ENCODE data around the gene RANBP17.

Gene RANBP17

DNA sequence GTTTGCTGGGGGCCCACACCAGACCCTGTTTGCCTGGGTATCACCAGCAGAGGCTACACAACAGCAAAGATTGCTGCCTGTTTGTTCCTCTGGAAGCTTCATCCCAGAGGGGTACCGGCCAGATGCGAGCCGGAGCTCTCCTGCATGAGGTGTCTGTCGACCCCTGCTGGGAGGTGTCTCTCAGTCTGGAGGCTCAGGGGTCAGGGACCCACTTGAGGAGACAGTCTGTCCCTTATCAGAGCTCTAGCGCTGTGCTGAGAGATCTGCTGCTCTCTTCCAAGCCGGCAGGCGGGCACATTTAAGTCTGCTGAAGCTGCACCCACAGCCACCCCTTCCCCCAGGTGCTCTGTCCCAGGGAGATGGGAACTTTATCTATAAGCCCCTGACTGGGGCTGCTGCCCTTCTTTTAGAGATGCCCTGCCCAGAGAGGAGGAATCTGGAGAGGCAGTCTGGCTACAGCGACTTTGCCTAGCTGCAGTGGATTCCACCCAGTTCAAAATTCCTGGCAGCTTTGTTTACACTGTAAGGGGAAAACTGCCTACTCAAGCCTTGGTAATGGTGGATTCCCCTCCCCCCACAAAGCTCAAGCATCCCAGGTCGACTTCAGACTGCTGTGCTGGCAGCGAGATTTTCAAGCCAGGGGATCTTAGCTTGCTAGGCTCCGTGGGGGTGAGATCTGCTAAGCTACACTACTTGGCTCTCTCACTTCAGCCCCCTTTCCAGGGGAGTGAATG, 241.2 kb downstream of the RANBP17 start:
- no peak for DNase-seq

- no peak for DNase-seq
Measured at GRCh38 chr5:171107669-171108068, 245.9 kb downstream of the RANBP17 start.

- no peak for DNase-seq
Measured at GRCh38 chr5:171115519-171115918, 253.7 kb downstream of the RANBP17 start.

DNA sequence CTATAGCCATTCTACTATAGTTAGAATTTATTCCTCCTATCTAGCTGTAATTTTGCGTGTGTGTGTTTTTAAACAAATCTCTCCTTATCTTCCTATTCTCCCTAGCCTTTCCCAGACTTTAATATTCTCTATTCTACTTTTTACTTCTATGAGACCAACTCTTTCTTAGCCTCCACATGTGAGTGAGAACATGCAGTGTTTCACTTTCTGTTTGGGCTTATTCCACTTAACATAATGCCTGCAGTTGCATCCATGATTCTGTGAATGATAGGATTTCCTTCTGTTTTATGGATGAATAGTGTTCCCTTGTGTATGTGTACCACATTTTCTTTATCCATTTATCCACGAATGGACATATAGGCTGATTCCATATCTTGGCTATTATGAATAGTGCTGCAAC, 254.9 kb downstream of the RANBP17 start:
- DNase-seq = no peak

GRCh38 chr5:171120986-171121622, 259.3 kb downstream of the RANBP17 start:
- DNase-seq = no peak

DNA sequence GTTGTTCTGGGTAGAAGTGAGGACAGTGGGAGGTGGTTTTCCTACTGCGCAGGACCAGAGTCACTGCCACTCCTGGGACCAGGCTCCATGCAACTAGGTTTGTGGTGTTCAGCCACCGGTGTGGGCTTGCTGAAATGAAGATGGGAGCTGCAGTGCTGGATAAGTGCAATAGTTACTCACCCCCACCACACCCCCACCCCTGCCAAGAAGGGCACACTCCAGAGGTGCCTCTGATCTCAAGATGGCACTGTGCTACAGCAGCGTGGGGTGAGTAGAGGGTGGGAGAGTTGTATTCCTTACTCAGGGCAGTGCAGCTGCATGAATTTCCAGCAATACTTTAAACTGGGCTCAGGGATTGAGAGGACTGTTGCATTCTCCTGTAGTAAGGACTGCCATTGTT, 259.8 kb downstream of the RANBP17 start:
- DNase-seq = no peak

DNA sequence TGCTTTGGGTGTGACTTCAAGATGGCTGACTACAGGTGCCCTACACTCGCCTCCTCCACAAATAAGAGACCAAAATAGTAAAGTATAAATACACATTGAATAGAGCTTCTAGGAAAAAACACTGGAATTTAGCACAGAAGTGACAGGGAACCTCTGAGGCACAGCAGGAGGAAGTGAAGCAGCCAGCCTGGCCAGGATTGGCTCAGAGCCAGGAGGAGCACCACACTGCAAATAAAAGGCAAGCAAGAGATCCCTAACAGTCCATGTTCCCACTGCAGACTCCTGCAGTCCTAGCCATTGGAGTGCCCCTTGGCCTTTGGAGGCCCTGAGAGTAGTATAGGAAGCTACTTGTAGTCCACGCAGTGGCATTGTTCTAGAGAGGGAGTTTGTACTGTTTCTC, 260.6 kb downstream of the RANBP17 start:
- peak; percentile 24 for DNase-seq

- no peak for DNase-seq
Measured at GRCh38 chr5:171123417-171123816, 261.6 kb downstream of the RANBP17 start.

GRCh38 chr5:171127314-171127713, 265.5 kb downstream of the RANBP17 start:
- no peak for DNase-seq

DNA sequence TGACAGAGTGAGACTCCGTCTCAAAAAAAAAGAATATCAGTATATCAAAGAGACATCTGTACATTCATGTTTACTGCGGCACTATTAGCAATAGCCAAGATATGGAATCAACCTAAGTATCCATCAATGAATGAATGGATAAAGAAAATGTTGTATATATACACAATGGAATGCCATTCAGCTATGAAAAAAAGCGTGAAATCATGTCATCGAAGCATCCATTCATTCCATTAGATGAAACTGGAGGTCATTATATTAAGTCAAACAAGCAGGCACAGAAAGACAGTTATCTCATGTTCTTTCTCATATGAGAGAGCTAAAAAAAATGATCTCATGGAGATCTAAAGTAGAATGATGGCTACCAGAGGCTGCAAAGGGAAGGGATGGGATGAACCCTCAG, 266.3 kb downstream of the RANBP17 start:
- DNase-seq = no peak

DNA sequence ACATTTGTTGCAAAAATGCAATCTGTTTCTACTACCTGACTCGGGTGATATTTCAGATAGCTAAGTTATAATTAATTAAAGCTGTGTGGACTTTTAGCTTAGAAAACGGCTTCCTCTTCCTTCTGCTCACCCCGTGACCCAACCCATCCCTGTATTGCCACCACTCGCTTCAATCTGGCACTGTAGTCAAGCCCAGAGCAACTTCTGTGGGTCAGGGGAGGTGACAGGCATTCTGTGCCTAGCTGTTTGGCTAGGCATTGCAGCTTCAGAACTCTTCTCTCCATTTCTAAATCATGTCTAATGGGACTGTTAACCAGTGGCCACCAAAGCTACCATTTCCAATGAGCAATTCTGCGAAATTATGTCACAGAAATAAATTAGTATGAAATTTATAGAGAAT, 267.5 kb downstream of the RANBP17 start:
- no peak for DNase-seq

DNA sequence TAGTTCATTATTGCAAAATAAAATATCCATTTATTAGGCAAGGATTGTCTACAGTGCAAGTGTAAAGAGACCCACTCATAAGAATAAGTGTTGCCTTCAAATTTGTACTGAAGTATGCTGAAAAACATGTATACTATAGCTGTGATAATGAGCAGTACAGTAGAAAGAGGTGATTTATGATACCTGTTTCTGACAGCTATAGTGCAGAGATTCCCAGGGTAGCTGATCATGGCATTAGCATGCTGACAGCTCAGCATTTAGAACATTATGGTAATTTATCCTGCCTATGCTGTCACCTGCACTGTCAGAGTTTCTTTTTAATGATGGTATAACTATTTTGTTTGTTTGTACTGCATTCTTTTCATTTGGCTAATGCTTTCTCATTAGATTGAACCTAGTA, 269.7 kb downstream of the RANBP17 start:
- DNase-seq = no peak

GRCh38 chr5:171137768-171138525, 276.1 kb downstream of the RANBP17 start:
- DNase-seq = no peak

- DNase-seq = no peak
Measured at GRCh38 chr5:171139227-171139626, 277.4 kb downstream of the RANBP17 start.

GRCh38 chr5:171142617-171143016, 280.8 kb downstream of the RANBP17 start:
- no peak for DNase-seq

GRCh38 chr5:171143171-171143570, 281.4 kb downstream of the RANBP17 start:
- no peak for DNase-seq

GRCh38 chr5:171143926-171144325, 282.1 kb downstream of the RANBP17 start:
- DNase-seq = no peak

GRCh38 chr5:171149333-171149732, 287.5 kb downstream of the RANBP17 start:
- no peak for DNase-seq

DNA sequence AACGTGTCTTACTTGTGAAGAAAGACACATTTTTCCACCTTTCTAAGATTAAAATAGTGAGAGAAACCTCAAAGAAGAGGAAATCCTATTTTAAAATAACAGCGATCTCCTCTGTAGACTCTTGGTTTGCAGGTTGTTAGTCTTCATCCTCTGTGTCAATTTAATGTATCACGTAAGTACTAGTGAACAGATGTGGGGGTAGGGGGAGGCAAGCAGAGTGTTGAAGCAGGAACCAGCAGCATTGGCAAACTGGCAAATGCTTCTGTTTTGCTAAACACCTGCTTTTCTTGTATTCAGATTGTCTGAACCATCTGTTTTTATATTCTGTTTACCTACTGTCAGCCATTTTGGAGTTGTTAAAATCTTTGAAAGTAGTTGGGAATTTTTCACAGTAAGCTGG, 288.0 kb downstream of the RANBP17 start:
- DNase-seq = no peak

- no peak for DNase-seq
Measured at GRCh38 chr5:171152382-171152781, 290.6 kb downstream of the RANBP17 start.

DNA sequence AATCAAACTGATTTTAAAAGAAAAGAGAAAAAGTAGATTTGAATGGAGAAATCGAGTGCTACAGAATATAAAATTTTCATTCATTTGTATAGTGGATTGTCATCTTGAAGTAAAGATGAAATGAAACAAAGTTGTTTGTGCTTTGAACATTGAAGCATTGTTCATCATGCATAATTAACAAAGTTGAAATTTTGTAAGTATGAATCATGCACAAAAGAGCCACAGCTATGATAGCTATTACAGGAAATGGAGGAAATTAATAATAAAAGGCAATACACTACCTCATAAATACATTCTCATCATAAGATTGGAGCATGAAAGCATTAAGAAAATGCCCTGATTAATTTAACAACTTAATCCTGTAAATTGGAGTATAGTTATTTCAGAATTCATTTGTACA, 293.8 kb downstream of the RANBP17 start:
- DNase-seq = no peak

- DNase-seq = no peak
Measured at GRCh38 chr5:171157276-171157675, 295.5 kb downstream of the RANBP17 start.

GRCh38 chr5:171157775-171158174, 296.0 kb downstream of the RANBP17 start:
- DNase-seq = no peak

GRCh38 chr5:171158581-171158980, 296.8 kb downstream of the RANBP17 start:
- DNase-seq = no peak

All from femur (tissue), 1 donor.